SK-N-SH (cell line): ENCODE measurements around the gene PRRC2A.

Experiments
- CTCF ChIP-seq: fragments of 200-600 bp; sonication (generic); IDR thresholded peaks from 2 replicates; pipeline ENCODE4 v1.6.1; 2017; ENCODE audit warnings: antibody characterized with exemption, mild to moderate bottlenecking, moderate library complexity
- ELF1 ChIP-seq: IDR thresholded peaks from 2 replicates; pipeline ENCODE4 v1.4.0; 2012
- EP300 ChIP-seq, 2 experiments: IDR thresholded peaks; 2 replicates each; pipeline versions ENCODE4 v1.4.0 to v1.6.1; 2012; ENCODE audit warnings: borderline replicate concordance in 1 of 2, low read depth in 1 of 2, low read length in 1 of 2
- EZH2phosphoT487 ChIP-seq: fragments of 200-600 bp; sonication (generic); IDR thresholded peaks from 2 replicates; pipeline ENCODE4 v1.6.1; 2017; ENCODE audit warnings: low read depth, mixed run types, mild to moderate bottlenecking, antibody characterized with exemption, moderate library complexity, borderline replicate concordance
- FOXM1 ChIP-seq: IDR thresholded peaks from 2 replicates; pipeline ENCODE4 v1.4.0; 2012; ENCODE audit warnings: low read depth, mild to moderate bottlenecking
- GATA2 ChIP-seq: sonication (generic); formaldehyde crosslinking; IDR thresholded peaks from 2 replicates; pipeline ENCODE4 v1.5.0; 2020; ENCODE audit warnings: mild to moderate bottlenecking, missing genetic modification reagents
- REST ChIP-seq: IDR thresholded peaks from 2 replicates; pipeline ENCODE4 v1.6.1; 2012; ENCODE audit warnings: mild to moderate bottlenecking, low read depth, low read length, moderate library complexity
- SMC3 ChIP-seq: IDR thresholded peaks from 2 replicates; pipeline ENCODE4 v1.6.1; 2012; ENCODE audit warnings: low read depth, low read length, improper control_type of control experiment
- USF2 ChIP-seq: fragments of 150-350 bp; IDR thresholded peaks from 2 replicates; pipeline ENCODE4 v1.6.1; 2017; ENCODE audit warnings: antibody characterized with exemption, low read length, low read depth, borderline replicate concordance

- TF ChIP-seq SMC3 (no peak), CTCF (no peak), USF2 (no peak), ELF1 (no peak), FOXM1 (no peak), EP300 (IDR thresholded peaks at IDR 0.05; ENCODE audit: borderline replicate concordance in 1 of 2, low read depth in 1 of 2, low read length in 1 of 2) (no peak), GATA2 (CRISPR knock-in tag) (no peak), EZH2phosphoT487 (no peak), REST (no peak)
Measured at GRCh38 chr6:31631681-31632278, 11.3 kb downstream of the PRRC2A start.
